Loucy (cell line): ENCODE measurements around the gene CRHR2.

ENCODE experiments used
- H2AFZ ChIP-seq: fragments of 200-600 bp; sonication (generic); 2 replicates; pipeline ENCODE4 v1.6.0; 2016; ENCODE audit warnings: antibody characterized with exemption, mild to moderate bottlenecking, low read length, moderate library complexity
- H3F3A ChIP-seq: fragments of 200-600 bp; 2 replicates; pipeline ENCODE4 v1.6.0; 2016; ENCODE audit warnings: antibody characterized with exemption, low read depth, mild to moderate bottlenecking
- H3K27me3 ChIP-seq: fragments of 200-600 bp; sonication (generic); 2 replicates; pipeline ENCODE4 v1.6.1; 2014; ENCODE audit warnings: low read length, mild to moderate bottlenecking; ENCODE audit not compliant: insufficient read depth, poor library complexity, severe bottlenecking
- H3K36me3 ChIP-seq: fragments of 200-600 bp; sonication (generic); 2 replicates; pipeline ENCODE4 v1.6.1; 2016; ENCODE audit warnings: low read length; ENCODE audit not compliant: insufficient read depth
- H3K4me1 ChIP-seq: fragments of 200-600 bp; sonication (generic); 2 replicates; pipeline ENCODE4 v1.5.1; 2014; ENCODE audit warnings: low read length, mild to moderate bottlenecking; ENCODE audit not compliant: insufficient read depth, poor library complexity, severe bottlenecking
- H3K4me2 ChIP-seq: fragments of 200-600 bp; sonication (generic); 2 replicates; pipeline ENCODE4 v1.6.0; 2014; ENCODE audit warnings: antibody characterized with exemption, low read length, low read depth, mild to moderate bottlenecking; ENCODE audit not compliant: poor library complexity, severe bottlenecking
- H3K4me3 ChIP-seq: fragments of 200-600 bp; sonication (generic); 2 replicates; pipeline ENCODE4 v1.5.1; 2014; ENCODE audit warnings: low read length, mild to moderate bottlenecking, mixed read lengths; ENCODE audit not compliant: poor library complexity, severe bottlenecking
- H3K79me2 ChIP-seq: fragments of 200-600 bp; sonication (generic); 2 replicates; pipeline ENCODE4 v1.6.1; 2014; ENCODE audit warnings: low read length; ENCODE audit not compliant: insufficient read depth
- H3K9ac ChIP-seq: fragments of 200-600 bp; sonication (generic); 2 replicates; pipeline ENCODE4 v1.6.0; 2014; ENCODE audit warnings: mild to moderate bottlenecking, low read depth, low read length, moderate library complexity; ENCODE audit not compliant: poor library complexity, severe bottlenecking
- H3K9me2 ChIP-seq: fragments of 200-600 bp; sonication (generic); replicated peaks from 2 replicates; pipeline ENCODE4 v1.6.1; 2016; ENCODE audit warnings: low read depth, low read length, mixed read lengths
- H3K9me3 ChIP-seq: fragments of 200-600 bp; sonication (generic); 2 replicates; pipeline ENCODE4 v1.6.1; 2014; ENCODE audit warnings: mild to moderate bottlenecking, antibody characterized with exemption, low read length, low read depth; ENCODE audit not compliant: insufficient read depth
- H4K20me1 ChIP-seq: fragments of 200-600 bp; sonication (generic); 2 replicates; pipeline ENCODE4 v1.6.0; 2014; ENCODE audit warnings: antibody characterized with exemption, low read length, mild to moderate bottlenecking; ENCODE audit not compliant: insufficient read depth, poor library complexity, severe bottlenecking
- EZH2phosphoT487 ChIP-seq: fragments of 200-600 bp; IDR thresholded peaks from 2 replicates; pipeline ENCODE4 v1.6.1; 2018; ENCODE audit warnings: antibody characterized with exemption, mild to moderate bottlenecking, moderate library complexity, borderline replicate concordance
- TF ChIP-seq, protein P1 (sequence below): fragments of 200-600 bp; sonication (generic); conservative IDR thresholded peaks from 2 replicates; pipeline ENCODE4 v1.5.1; 2014; ENCODE audit warnings: mild to moderate bottlenecking, antibody characterized with exemption, low read length

CRHR2 gene

DNA sequence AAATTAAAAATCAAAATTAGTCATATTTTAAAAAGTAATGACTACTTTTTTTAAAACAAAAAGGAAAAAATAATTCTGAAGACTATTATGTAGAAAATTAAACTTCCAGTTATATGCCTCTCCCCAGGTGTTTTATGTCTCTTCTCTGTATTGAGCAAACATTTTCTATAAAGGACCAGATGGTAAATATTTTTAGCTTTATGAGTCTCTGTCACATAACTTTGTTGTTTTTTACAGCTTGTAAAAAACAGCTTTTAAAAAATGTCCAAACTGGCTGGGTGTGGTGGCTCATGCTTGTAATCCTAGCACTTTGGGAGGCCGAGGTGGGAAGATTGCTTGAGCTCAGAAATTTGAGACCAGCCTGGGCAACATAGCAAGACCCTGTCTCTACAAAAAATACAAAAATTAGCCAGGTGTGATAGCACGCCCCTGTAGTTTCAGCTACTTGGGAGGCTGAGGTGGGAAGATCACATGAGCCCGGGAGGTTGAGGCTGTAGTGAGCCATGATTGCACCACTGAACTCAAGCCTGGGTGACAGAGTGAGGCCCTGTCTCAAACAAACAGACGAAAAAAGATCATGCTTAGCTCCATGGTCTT lies 64.1 kb downstream of the CRHR2 start:
- Histone ChIP-seq H3K9ac (no peak overlapping the region), H3K27me3 (no peaks in the 10 kb centered on the region), H3K79me2 (peaks cover 5% of the 10 kb centered on the region), H3K4me2 (no peak overlapping the region), H3K9me2 (no peaks in the 10 kb centered on the region), H3K4me1 (no peaks in the 10 kb centered on the region), H4K20me1 (peaks cover 13% of the 10 kb centered on the region), H2AFZ (no peak overlapping the region), H3F3A (no peaks in the 10 kb centered on the region), H3K9me3 (no peaks in the 10 kb centered on the region), H3K4me3 (no peak overlapping the region), H3K36me3 (peaks cover 89% of the 10 kb centered on the region)
- TF ChIP-seq, protein P1, sequence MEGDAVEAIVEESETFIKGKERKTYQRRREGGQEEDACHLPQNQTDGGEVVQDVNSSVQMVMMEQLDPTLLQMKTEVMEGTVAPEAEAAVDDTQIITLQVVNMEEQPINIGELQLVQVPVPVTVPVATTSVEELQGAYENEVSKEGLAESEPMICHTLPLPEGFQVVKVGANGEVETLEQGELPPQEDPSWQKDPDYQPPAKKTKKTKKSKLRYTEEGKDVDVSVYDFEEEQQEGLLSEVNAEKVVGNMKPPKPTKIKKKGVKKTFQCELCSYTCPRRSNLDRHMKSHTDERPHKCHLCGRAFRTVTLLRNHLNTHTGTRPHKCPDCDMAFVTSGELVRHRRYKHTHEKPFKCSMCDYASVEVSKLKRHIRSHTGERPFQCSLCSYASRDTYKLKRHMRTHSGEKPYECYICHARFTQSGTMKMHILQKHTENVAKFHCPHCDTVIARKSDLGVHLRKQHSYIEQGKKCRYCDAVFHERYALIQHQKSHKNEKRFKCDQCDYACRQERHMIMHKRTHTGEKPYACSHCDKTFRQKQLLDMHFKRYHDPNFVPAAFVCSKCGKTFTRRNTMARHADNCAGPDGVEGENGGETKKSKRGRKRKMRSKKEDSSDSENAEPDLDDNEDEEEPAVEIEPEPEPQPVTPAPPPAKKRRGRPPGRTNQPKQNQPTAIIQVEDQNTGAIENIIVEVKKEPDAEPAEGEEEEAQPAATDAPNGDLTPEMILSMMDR, result no peak
- no peak for TF ChIP-seq EZH2phosphoT487

DNA sequence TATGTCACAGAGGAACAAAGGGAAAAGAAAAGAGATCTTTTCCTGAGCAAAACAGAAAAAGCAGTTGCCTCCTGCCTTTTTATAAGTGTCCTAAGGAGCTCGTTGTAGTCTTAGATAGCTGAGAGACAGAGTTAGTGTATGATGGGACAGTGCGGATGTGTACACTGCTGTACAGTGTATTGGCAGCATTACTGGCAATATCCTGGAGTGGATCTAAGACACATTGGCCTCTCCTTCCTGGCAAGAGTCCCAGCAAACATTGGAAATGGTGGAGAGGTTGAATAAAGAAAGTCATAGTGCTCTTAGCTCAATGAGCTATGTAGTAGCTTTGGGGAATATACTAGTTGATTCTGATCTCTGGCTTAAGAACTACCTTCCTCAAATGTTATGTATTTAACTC lies 64.9 kb downstream of the CRHR2 start:
- H3K4me2 ChIP-seq, result no peak overlapping the region
- H3K27me3 ChIP-seq, result no peaks in the 10 kb centered on the region
- H3K9me3 ChIP-seq, result no peaks in the 10 kb centered on the region
- no peak overlapping the region for H2AFZ ChIP-seq
- peaks cover 9% of the 10 kb centered on the region for H3K79me2 ChIP-seq
- peaks cover 13% of the 10 kb centered on the region for H4K20me1 ChIP-seq
- no peak overlapping the region for H3K4me3 ChIP-seq
- H3K4me1 ChIP-seq, result no peaks in the 10 kb centered on the region
- peaks cover 91% of the 10 kb centered on the region for H3K36me3 ChIP-seq
- TF ChIP-seq EZH2phosphoT487, result no peak
- TF ChIP-seq, protein P1, result no peak
- H3K9me2 ChIP-seq, result no peaks in the 10 kb centered on the region
- H3F3A ChIP-seq, result no peaks in the 10 kb centered on the region
- H3K9ac ChIP-seq, result no peak overlapping the region

DNA sequence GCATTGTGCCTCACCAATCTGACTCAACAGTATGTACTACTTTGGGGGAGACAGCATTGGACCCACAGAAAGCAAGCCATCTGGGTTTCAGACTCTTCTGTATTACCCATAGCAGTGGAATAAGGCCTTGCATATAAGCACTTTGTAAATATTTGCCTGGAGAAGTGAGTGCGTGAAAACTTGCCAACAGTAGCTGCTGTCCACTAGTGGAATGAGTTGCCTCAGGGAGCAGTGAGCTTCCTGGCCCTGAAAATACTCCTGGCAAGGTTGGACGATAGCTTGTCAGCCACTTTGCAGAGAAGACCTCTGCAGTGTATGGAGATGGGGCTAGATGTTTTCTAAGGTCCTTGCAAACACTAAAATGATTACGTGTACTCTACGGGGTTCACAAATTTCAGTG lies 65.9 kb downstream of the CRHR2 start:
- Histone ChIP-seq H3K9me2 (no peaks in the 10 kb centered on the region), H3K9ac (no peak overlapping the region), H3K4me3 (no peak overlapping the region), H3K36me3 (peaks cover 88% of the 10 kb centered on the region), H3K79me2 (peaks cover 9% of the 10 kb centered on the region), H3K27me3 (no peaks in the 10 kb centered on the region), H2AFZ (no peak overlapping the region), H4K20me1 (peaks cover 13% of the 10 kb centered on the region), H3K9me3 (no peaks in the 10 kb centered on the region), H3F3A (no peaks in the 10 kb centered on the region), H3K4me1 (no peaks in the 10 kb centered on the region), H3K4me2 (no peak overlapping the region)
- no peak for TF ChIP-seq EZH2phosphoT487
- TF ChIP-seq, protein P1, result no peak
